H9 (cell line): ENCODE results near the gene SLC25A17. TPM values are rescaled to one million over a fixed set of nuclear protein-coding genes. Genes with fewer than 3 reads are reported as not detected.

Source experiments
- DNase-seq: peaks from one replicate; pipeline ENCODE4 v3.0.0-alpha.2; 2017
- H2AFZ ChIP-seq: one replicate; pipeline ENCODE4 v1.6.1; 2013; ENCODE audit warnings: mild to moderate bottlenecking, low read length, control low read depth, moderate library complexity
- H2AK5ac ChIP-seq: 2 replicates; pipeline ENCODE4 v1.6.1; 2013; ENCODE audit warnings: low read length, control low read depth, mixed read lengths; ENCODE audit not compliant: insufficient read length
- H2BK120ac ChIP-seq: one replicate; pipeline ENCODE4 v1.6.1; 2013; ENCODE audit warnings: low read depth, mild to moderate bottlenecking, low read length, control low read depth, inconsistent platforms; ENCODE audit not compliant: poor library complexity, severe bottlenecking
- H2BK12ac ChIP-seq: 2 replicates; pipeline ENCODE4 v1.6.1; 2013; ENCODE audit warnings: low read length, control low read depth, mixed read lengths, low read depth; ENCODE audit not compliant: insufficient read length
- H2BK15ac ChIP-seq: 2 replicates; pipeline ENCODE4 v1.6.1; 2013; ENCODE audit warnings: low read depth, low read length, control low read depth
- H2BK20ac ChIP-seq: one replicate; pipeline ENCODE4 v1.6.1; 2013; ENCODE audit warnings: low read depth, mild to moderate bottlenecking, low read length, control low read depth, inconsistent platforms; ENCODE audit not compliant: poor library complexity, severe bottlenecking
- H2BK5ac ChIP-seq: 2 replicates; pipeline ENCODE4 v1.6.1; 2013; ENCODE audit warnings: low read length, control low read depth, mixed read lengths; ENCODE audit not compliant: insufficient read length
- H3K14ac ChIP-seq: 2 replicates; pipeline ENCODE4 v1.6.1; 2013; ENCODE audit warnings: low read length, control low read depth; ENCODE audit not compliant: insufficient read depth
- H3K18ac ChIP-seq: 2 replicates; pipeline ENCODE4 v1.6.1; 2013; ENCODE audit warnings: low read depth, mild to moderate bottlenecking, mixed read lengths, low read length, control low read depth; ENCODE audit not compliant: insufficient read length
- H3K23ac ChIP-seq: 2 replicates; pipeline ENCODE4 v1.6.1; 2013; ENCODE audit warnings: low read length, control low read depth, mixed read lengths, low read depth; ENCODE audit not compliant: insufficient read length
- H3K23me2 ChIP-seq: 2 replicates; pipeline ENCODE4 v1.6.1; 2013; ENCODE audit warnings: low read depth, mild to moderate bottlenecking, mixed read lengths, low read length, control low read depth; ENCODE audit not compliant: insufficient read length, poor library complexity, severe bottlenecking
- H3K27ac ChIP-seq: 2 replicates; pipeline ENCODE4 v1.5.1; 2013; ENCODE audit warnings: low read length, control low read depth, mixed read lengths, low read depth; ENCODE audit not compliant: insufficient read length
- H3K27me3 ChIP-seq: 2 replicates; pipeline ENCODE4 v1.6.1; 2013; ENCODE audit warnings: low read length, control low read depth, inconsistent platforms; ENCODE audit not compliant: insufficient read depth
- H3K4ac ChIP-seq: 2 replicates; pipeline ENCODE4 v1.6.1; 2013; ENCODE audit warnings: low read depth, mild to moderate bottlenecking, control low read depth, inconsistent platforms, low read length, moderate library complexity
- H3K4me1 ChIP-seq: 2 replicates; pipeline ENCODE4 v1.6.1; 2013; ENCODE audit warnings: low read length, control low read depth, inconsistent platforms; ENCODE audit not compliant: insufficient read depth
- H3K4me2 ChIP-seq: 2 replicates; pipeline ENCODE4 v1.6.1; 2013; ENCODE audit warnings: low read length, control low read depth, mixed read lengths; ENCODE audit not compliant: insufficient read length, insufficient read depth
- H3K56ac ChIP-seq: 2 replicates; pipeline ENCODE4 v1.6.1; 2013; ENCODE audit warnings: low read depth, mild to moderate bottlenecking, mixed read lengths, low read length, control low read depth; ENCODE audit not compliant: insufficient read length
- H3K79me1 ChIP-seq: 2 replicates; pipeline ENCODE4 v1.6.1; 2013; ENCODE audit warnings: low read depth, mild to moderate bottlenecking, moderate library complexity, low read length, control low read depth, inconsistent platforms; ENCODE audit not compliant: insufficient read depth, poor library complexity, severe bottlenecking
- H3K79me2 ChIP-seq: 2 replicates; pipeline ENCODE4 v1.6.1; 2013; ENCODE audit warnings: low read length, control low read depth, inconsistent platforms; ENCODE audit not compliant: insufficient read depth
- H3K9ac ChIP-seq: 2 replicates; pipeline ENCODE4 v1.6.1; 2013; ENCODE audit warnings: low read length, control low read depth, mixed read lengths; ENCODE audit not compliant: insufficient read length; ENCODE audit errors: extremely low read depth
- H3K9me3 ChIP-seq: one replicate; pipeline ENCODE4 v1.6.1; 2013; ENCODE audit warnings: low read depth, low read length, inconsistent platforms; ENCODE audit not compliant: control insufficient read depth
- H3T11ph ChIP-seq: one replicate; pipeline ENCODE4 v1.6.1; 2013; ENCODE audit warnings: mild to moderate bottlenecking, low read length, control low read depth, inconsistent platforms
- H4K20me1 ChIP-seq: one replicate; pipeline ENCODE4 v1.6.1; 2013; ENCODE audit not compliant: control insufficient read depth, insufficient read length, insufficient read depth
- H4K5ac ChIP-seq: 2 replicates; pipeline ENCODE4 v1.6.1; 2013; ENCODE audit warnings: low read depth, mild to moderate bottlenecking, mixed read lengths, low read length, control low read depth; ENCODE audit not compliant: insufficient read length
- H4K8ac ChIP-seq: replicated peaks from 2 replicates; pipeline ENCODE4 v1.6.1; 2013; ENCODE audit warnings: low read length, control low read depth, mixed read lengths, low read depth; ENCODE audit not compliant: insufficient read length
- H4K91ac ChIP-seq: 2 replicates; pipeline ENCODE4 v1.6.1; 2013; ENCODE audit warnings: low read depth, mild to moderate bottlenecking, moderate library complexity, mixed read lengths, low read length, control low read depth; ENCODE audit not compliant: insufficient read length
- H3K27ac Mint-ChIP-seq, 3 experiments: 2 replicates in 2 of 3; 3 replicates in 1 of 3; pipeline ENCODE4 v1.8.0; 2020 to 2021; ENCODE audit warnings: mixed read lengths in 3 of 3, mild to moderate bottlenecking in 1 of 3, moderate library complexity in 1 of 3
- H3K27me3 Mint-ChIP-seq: 2 replicates; pipeline ENCODE4 v1.8.0; 2021; ENCODE audit warnings: low read depth, mild to moderate bottlenecking, moderate library complexity, mixed read lengths
- H3K36me3 Mint-ChIP-seq, 3 experiments: 2 replicates in 2 of 3; 3 replicates in 1 of 3; pipeline ENCODE4 v1.8.0; 2020 to 2021; ENCODE audit warnings: low read depth in 3 of 3, mixed read lengths in 3 of 3; ENCODE audit not compliant: insufficient read depth in 1 of 3
- H3K4me1 Mint-ChIP-seq, 2 experiments: 2 replicates each; pipeline ENCODE4 v1.8.0; 2020; ENCODE audit warnings: mixed read lengths in 2 of 2
- H3K4me3 Mint-ChIP-seq, 2 experiments: 2 replicates in 1 of 2; 3 replicates in 1 of 2; pipeline ENCODE4 v1.8.0; 2020 to 2021; ENCODE audit warnings: mild to moderate bottlenecking in 2 of 2, mixed read lengths in 2 of 2, moderate library complexity in 1 of 2
- H3K9me3 Mint-ChIP-seq, 2 experiments: 2 replicates in 1 of 2; 3 replicates in 1 of 2; pipeline ENCODE4 v1.8.0; 2020; ENCODE audit warnings: mild to moderate bottlenecking in 2 of 2, mixed read lengths in 2 of 2, moderate library complexity in 1 of 2
- CTCF ChIP-seq: fragments of 200-600 bp; sonication (generic); conservative IDR thresholded peaks from 3 replicates; pipeline ENCODE4 v1.8.0; 2021; ENCODE audit warnings: antibody characterized with exemption, mild to moderate bottlenecking
- WGBS: extraction: QIAGEN DNeasy Blood & Tissue Kit; methylation state at CpG from one replicate; pipeline ENCODE4 v1.1.7; 2013; ENCODE audit warnings: missing lambda C conversion rate, low lambda C conversion rate, mixed read lengths; ENCODE audit not compliant: insufficient read length; ENCODE audit errors: extremely low coverage; 5-methylcytosine and 5-hydroxymethylcytosine counted together
- total RNA-seq: library from RNA; stranded (reverse); gene quantifications from 2 replicates; pipeline ENCODE4 v1.2.1, GENCODE V29; 2021

SLC25A17 gene
- total RNA-seq, 1 experiment from 2014 or later: 26.5 TPM

DNA sequence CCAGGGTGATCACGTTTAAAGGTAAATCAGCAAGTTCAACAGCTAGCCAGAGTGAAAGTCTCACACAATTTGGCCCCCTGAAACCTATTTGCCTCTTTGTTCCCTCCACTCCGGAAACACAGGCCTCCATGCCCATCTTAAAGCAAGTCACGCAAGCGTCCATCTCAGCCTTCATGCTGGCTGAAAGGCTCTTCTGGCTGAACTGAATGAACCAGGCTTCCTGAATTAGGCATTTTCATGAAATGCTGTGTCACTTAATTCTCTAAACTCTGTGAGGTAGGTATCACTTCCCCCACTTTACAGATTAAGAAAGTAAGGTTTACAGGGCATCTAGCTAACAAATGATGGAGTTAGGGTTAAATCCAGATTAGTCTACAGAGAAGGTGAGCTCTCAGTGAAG is 1.4 kb downstream of the SLC25A17 start:
- no peak overlapping the region for H3K27ac ChIP-seq
- H3K79me2 ChIP-seq: peaks cover 13% of the 10 kb centered on the region; the same call in 1 of the 2 replicates
- WGBS: no CpG with 5 or more reads among the region's 4 CpGs

More for the DNA sequence above, 1.4 kb downstream of the SLC25A17 start:
- Mint-ChIP-seq H3K4me3 (peak overlapping the region; percentile 96 to 97), H3K4me1 (peaks cover 23% of the 10 kb centered on the region in 2 experiments), H3K27ac (no peak overlapping the region), H3K27me3 (no peaks in the 10 kb centered on the region; the same call in 1 of the 2 replicates), H3K36me3 (peaks cover 0 to 12% (median 9%) of the 10 kb centered on the region in 3 experiments; a peak in 5 of 7 replicates), H3K9me3 (no peaks in the 10 kb centered on the region)
- no peak overlapping the region for H4K91ac ChIP-seq
- H4K5ac ChIP-seq: no peak overlapping the region
- no peak overlapping the region for H2BK5ac ChIP-seq
- H3K4me2 ChIP-seq: peak overlapping the region; percentile 87
- H2BK15ac ChIP-seq: no peak overlapping the region
- no peak overlapping the region for H3K9ac ChIP-seq
- no peak overlapping the region for H3K14ac ChIP-seq
- no peak overlapping the region for H3K18ac ChIP-seq
- H4K20me1 ChIP-seq: no peaks in the 10 kb centered on the region
- no peak overlapping the region for H3K4ac ChIP-seq
- no peak overlapping the region for H2BK12ac ChIP-seq
- no peaks in the 10 kb centered on the region for H3K27me3 ChIP-seq
- H2AK5ac ChIP-seq: no peak overlapping the region
- no peak overlapping the region for H2BK120ac ChIP-seq
- H3K56ac ChIP-seq: no peak overlapping the region
- peaks cover 3% of the 10 kb centered on the region; the same call in 1 of the 2 replicates for H3K4me1 ChIP-seq
- no peak for DNase-seq
- H3K79me1 ChIP-seq: peaks cover 9% of the 10 kb centered on the region
- H3K23ac ChIP-seq: no peak overlapping the region
- H4K8ac ChIP-seq: no peak overlapping the region
- no peaks in the 10 kb centered on the region for H3K9me3 ChIP-seq
- H2BK20ac ChIP-seq: no peak overlapping the region
- H3T11ph ChIP-seq: no peak overlapping the region
- peaks cover 10% of the 10 kb centered on the region for H3K23me2 ChIP-seq
- no peak for TF ChIP-seq CTCF
- H2AFZ ChIP-seq: no peak overlapping the region
